ENCODE results near the gene C10orf120.

The C10orf120 gene

GRCh38 chr10:122702275-122702674, 2.6 kb upstream of the C10orf120 start:
- DNase-seq = no peak

GRCh38 chr10:122701652-122702051, 2.0 kb upstream of the C10orf120 start:
- no peak for DNase-seq

- no peak for DNase-seq
Measured at GRCh38 chr10:122696687-122697086, 3.0 kb downstream of the C10orf120 start.

GRCh38 chr10:122692744-122693143, 6.9 kb downstream of the C10orf120 start:
- DNase-seq = no peak

GRCh38 chr10:122689146-122689820, 10.4 kb downstream of the C10orf120 start:
- no peak for DNase-seq

- no peak for DNase-seq
Measured at GRCh38 chr10:122688293-122688989, 11.2 kb downstream of the C10orf120 start.

- DNase-seq = no peak
Measured at GRCh38 chr10:122682522-122682921, 17.1 kb downstream of the C10orf120 start.

- no peak for DNase-seq
Measured at GRCh38 chr10:122678266-122678665, 21.4 kb downstream of the C10orf120 start.

GRCh38 chr10:122675278-122675677, 24.4 kb downstream of the C10orf120 start:
- no peak for DNase-seq

- DNase-seq = no peak
Measured at GRCh38 chr10:122674781-122675180, 24.9 kb downstream of the C10orf120 start.

GRCh38 chr10:122673731-122674130, 25.9 kb downstream of the C10orf120 start:
- no peak for DNase-seq

- no peak for DNase-seq
Measured at GRCh38 chr10:122673269-122673668, 26.4 kb downstream of the C10orf120 start.

- DNase-seq = no peak
Measured at GRCh38 chr10:122672655-122673054, 27.0 kb downstream of the C10orf120 start.

- no peak for DNase-seq
Measured at GRCh38 chr10:122671355-122671754, 28.3 kb downstream of the C10orf120 start.

GRCh38 chr10:122669842-122670241, 29.8 kb downstream of the C10orf120 start:
- DNase-seq = no peak

GRCh38 chr10:122669045-122669444, 30.6 kb downstream of the C10orf120 start:
- no peak for DNase-seq

GRCh38 chr10:122665946-122666345, 33.7 kb downstream of the C10orf120 start:
- no peak for DNase-seq

- DNase-seq = no peak
Measured at GRCh38 chr10:122665329-122665860, 34.3 kb downstream of the C10orf120 start.

GRCh38 chr10:122664501-122664900, 35.1 kb downstream of the C10orf120 start:
- DNase-seq = no peak

GRCh38 chr10:122663516-122664130, 36.0 kb downstream of the C10orf120 start:
- no peak for DNase-seq

- no peak for DNase-seq
Measured at GRCh38 chr10:122662231-122662630, 37.4 kb downstream of the C10orf120 start.

- DNase-seq = no peak
Measured at GRCh38 chr10:122660696-122661095, 39.0 kb downstream of the C10orf120 start.

GRCh38 chr10:122659651-122660050, 40.0 kb downstream of the C10orf120 start:
- DNase-seq = no peak

GRCh38 chr10:122659126-122659525, 40.5 kb downstream of the C10orf120 start:
- DNase-seq = no peak

Data from SW 1271 (cell line).